HG02885 (cell line): Measurements from ENCODE around the gene TDRD10.
"Not testable (repeated sequence)": the region's sequence is repeated elsewhere in the genome, so short reads cannot be mapped to it uniquely, and the experiment has no call there.

Experiments used
- ATAC-seq: cut with Tn5 transposase; IDR thresholded peaks from one replicate; pipeline ENCODE4 v1.9.1; 2021; ENCODE audit warnings: mild to moderate bottlenecking; ENCODE audit not compliant: unreplicated experiment, poor library complexity

TDRD10 gene

GRCh38 chr1:154503898-154504297, 1.9 kb downstream of the TDRD10 start:
- no peak for ATAC-seq

GRCh38 chr1:154512760-154513159, 10.7 kb downstream of the TDRD10 start:
- ATAC-seq = no peak

- ATAC-seq = no peak
Measured at GRCh38 chr1:154514066-154514553, 12.1 kb downstream of the TDRD10 start.

- ATAC-seq = no peak
Measured at GRCh38 chr1:154517661-154518060, 15.6 kb downstream of the TDRD10 start.

GRCh38 chr1:154519591-154519991, 17.6 kb downstream of the TDRD10 start:
- no peak for ATAC-seq

GRCh38 chr1:154520333-154520732, 18.3 kb downstream of the TDRD10 start:
- no peak for ATAC-seq

- no peak for ATAC-seq
Measured at GRCh38 chr1:154521695-154522094, 19.7 kb downstream of the TDRD10 start.

GRCh38 chr1:154524881-154525280, 22.9 kb downstream of the TDRD10 start:
- no peak for ATAC-seq

GRCh38 chr1:154527192-154527591, 25.2 kb downstream of the TDRD10 start:
- ATAC-seq = no peak

GRCh38 chr1:154529308-154529707, 27.3 kb downstream of the TDRD10 start:
- ATAC-seq = no peak

GRCh38 chr1:154531950-154532349, 29.9 kb downstream of the TDRD10 start:
- not testable (repeated sequence) for ATAC-seq

GRCh38 chr1:154533952-154534844, 32.2 kb downstream of the TDRD10 start:
- no peak for ATAC-seq

GRCh38 chr1:154536570-154536969, 34.6 kb downstream of the TDRD10 start:
- ATAC-seq = no peak

- ATAC-seq = no peak
Measured at GRCh38 chr1:154539486-154540483, 37.8 kb downstream of the TDRD10 start.

- ATAC-seq = no peak
Measured at GRCh38 chr1:154541231-154541630, 39.2 kb downstream of the TDRD10 start.

- ATAC-seq = no peak
Measured at GRCh38 chr1:154546264-154547063, 44.4 kb downstream of the TDRD10 start.

- ATAC-seq = no peak
Measured at GRCh38 chr1:154547105-154547732, 45.2 kb downstream of the TDRD10 start.

GRCh38 chr1:154548028-154548427, 46.0 kb downstream of the TDRD10 start:
- no peak for ATAC-seq

GRCh38 chr1:154549202-154549770, 47.3 kb downstream of the TDRD10 start:
- ATAC-seq = no peak
